Measurements from ENCODE around the gene CD59.

DNA sequence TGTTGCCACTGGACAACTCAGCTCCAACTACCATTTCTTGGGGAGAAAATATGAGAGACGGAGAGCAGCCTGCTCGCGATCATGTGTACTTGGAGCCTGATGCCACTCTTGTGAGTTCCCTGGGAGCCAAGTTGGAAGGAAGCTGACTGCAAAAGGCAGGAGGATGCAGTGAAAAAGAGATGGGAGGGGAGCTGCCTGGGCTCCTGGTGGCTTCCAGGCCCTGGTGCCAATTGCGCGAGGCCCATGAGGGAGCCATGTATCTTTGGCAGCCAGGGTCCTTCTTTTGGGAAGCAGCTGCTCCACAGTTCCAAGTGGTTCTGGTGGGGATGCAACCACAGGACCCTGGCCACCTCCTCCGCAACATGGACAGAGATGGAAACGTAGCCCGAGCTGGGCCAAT lies 46.7 kb downstream of the CD59 start:
- TF ChIP-seq, protein P1, sequence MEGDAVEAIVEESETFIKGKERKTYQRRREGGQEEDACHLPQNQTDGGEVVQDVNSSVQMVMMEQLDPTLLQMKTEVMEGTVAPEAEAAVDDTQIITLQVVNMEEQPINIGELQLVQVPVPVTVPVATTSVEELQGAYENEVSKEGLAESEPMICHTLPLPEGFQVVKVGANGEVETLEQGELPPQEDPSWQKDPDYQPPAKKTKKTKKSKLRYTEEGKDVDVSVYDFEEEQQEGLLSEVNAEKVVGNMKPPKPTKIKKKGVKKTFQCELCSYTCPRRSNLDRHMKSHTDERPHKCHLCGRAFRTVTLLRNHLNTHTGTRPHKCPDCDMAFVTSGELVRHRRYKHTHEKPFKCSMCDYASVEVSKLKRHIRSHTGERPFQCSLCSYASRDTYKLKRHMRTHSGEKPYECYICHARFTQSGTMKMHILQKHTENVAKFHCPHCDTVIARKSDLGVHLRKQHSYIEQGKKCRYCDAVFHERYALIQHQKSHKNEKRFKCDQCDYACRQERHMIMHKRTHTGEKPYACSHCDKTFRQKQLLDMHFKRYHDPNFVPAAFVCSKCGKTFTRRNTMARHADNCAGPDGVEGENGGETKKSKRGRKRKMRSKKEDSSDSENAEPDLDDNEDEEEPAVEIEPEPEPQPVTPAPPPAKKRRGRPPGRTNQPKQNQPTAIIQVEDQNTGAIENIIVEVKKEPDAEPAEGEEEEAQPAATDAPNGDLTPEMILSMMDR (IDR thresholded peaks at IDR 0.05; ENCODE audit: poor library complexity): no peak
- TF ChIP-seq EZH2phosphoT487 (IDR thresholded peaks at IDR 0.05; ENCODE audit: low read depth, severe bottlenecking, unreplicated experiment): no peak
- TF ChIP-seq EZH2 (IDR thresholded peaks at IDR 0.05; ENCODE audit: borderline replicate concordance): no peak
